GM10266 (cell line): Measurements from ENCODE around the gene GALNT2.

Experiments used
- DNase-seq: peaks from one replicate; pipeline ENCODE4 v3.0.0; 2012; ENCODE audit errors: extremely low spot score
- TF ChIP-seq, protein P1 (sequence below): IDR thresholded peaks from 2 replicates; pipeline ENCODE4 v1.5.1; 2012; ENCODE audit warnings: mild to moderate bottlenecking, low read depth; ENCODE audit not compliant: control insufficient read depth, insufficient read depth; ENCODE audit errors: missing control alignments

The GALNT2 gene

DNA sequence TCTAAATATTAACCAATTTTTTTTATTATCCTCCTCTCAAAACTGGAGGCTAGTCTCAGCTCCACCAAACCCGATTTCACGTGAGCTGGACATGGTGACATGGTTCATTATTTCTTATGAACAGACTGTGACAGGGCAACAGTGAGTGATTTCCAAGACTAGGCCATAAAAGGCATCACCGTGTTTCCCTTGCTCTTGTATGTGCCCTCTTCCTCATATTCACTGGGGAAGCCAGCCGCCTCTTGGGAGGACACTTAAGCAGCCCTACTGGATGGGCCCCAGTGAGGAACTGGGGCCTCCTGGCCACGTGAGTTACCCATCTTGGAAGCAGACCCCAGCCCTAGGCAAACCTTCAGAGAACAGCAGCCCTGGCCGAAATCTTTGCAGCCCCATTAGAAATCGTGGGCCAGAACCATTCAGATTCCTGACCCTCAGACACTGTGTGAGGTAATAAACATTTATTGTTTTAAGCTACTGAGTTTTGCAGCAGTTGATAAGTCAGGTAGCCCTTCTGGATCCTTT, 105.0 kb downstream of the GALNT2 start:
- TF ChIP-seq, protein P1, sequence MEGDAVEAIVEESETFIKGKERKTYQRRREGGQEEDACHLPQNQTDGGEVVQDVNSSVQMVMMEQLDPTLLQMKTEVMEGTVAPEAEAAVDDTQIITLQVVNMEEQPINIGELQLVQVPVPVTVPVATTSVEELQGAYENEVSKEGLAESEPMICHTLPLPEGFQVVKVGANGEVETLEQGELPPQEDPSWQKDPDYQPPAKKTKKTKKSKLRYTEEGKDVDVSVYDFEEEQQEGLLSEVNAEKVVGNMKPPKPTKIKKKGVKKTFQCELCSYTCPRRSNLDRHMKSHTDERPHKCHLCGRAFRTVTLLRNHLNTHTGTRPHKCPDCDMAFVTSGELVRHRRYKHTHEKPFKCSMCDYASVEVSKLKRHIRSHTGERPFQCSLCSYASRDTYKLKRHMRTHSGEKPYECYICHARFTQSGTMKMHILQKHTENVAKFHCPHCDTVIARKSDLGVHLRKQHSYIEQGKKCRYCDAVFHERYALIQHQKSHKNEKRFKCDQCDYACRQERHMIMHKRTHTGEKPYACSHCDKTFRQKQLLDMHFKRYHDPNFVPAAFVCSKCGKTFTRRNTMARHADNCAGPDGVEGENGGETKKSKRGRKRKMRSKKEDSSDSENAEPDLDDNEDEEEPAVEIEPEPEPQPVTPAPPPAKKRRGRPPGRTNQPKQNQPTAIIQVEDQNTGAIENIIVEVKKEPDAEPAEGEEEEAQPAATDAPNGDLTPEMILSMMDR, result no peak

GRCh38 chr1:230173187-230173975, 106.3 kb downstream of the GALNT2 start:
- DNase-seq, result no peak
- TF ChIP-seq, protein P1, result no peak

More for the DNA sequence above, 105.0 kb downstream of the GALNT2 start:
- DNase-seq, result no peak

GRCh38 chr1:230174041-230174440, 107.0 kb downstream of the GALNT2 start:
- TF ChIP-seq, protein P1, result no peak
- no peak for DNase-seq

DNA sequence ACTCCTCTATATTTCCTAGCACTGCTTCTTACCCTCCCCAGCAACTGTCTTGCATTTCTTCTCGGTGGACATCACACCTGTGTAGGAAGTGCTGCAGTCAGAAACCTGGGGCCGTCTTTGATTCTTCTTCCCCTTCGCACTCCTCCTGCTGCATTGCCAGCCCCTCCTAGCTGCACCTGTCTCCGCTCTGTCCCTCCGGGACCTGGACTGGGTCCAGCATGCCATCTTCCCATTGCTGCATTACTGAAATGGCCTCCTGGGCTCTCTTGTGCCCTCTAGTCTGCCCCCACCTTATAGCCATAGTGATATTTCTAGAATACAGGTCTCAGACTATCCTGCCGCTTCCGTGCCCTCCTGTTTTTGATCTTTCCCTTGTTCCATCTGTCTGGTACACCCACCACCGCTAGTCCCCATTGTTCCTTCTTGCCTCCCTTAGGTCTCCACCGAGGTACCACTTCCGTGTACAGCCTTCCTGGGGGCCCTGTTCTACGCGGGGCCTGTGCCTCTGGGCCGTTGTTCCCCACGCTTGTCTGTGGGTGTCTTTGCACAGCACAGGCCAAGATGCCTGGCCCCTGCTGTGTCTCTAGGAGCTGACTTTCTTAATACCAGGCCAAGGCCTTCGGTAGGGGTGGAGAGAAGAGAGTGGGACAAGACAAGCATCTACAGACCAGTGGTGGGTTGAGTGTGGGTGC, 107.6 kb downstream of the GALNT2 start:
- no peak for DNase-seq
- TF ChIP-seq, protein P1, result no peak

DNA sequence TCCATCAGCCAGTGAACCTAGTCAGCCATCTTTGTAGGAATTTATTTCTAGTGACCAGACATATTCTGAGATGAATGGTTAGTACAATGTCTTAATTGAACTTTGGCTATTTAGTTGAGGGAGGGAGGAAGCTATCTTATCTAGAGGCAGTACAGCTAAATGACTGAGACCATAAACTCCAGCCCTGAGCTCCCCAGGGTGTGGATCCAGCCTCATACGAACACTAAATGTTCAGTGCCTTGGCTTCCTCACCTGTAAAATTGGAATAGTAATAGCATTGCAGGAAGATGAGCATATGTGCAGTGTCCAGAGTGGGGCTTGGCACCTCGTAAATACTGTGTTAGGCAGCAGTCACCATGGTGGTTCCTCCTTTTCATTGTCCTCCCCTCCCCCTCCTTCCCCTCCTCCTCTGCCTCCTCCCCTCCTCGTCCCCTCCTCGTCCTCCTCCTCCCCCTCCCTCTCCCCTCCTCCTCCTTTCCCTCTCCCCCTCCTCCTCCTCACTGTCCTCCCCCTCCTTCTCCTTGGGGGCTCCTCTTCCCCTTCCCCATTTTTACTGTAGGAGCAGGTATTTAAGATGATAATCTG, 108.2 kb downstream of the GALNT2 start:
- TF ChIP-seq, protein P1, result no peak
- no peak for DNase-seq

DNA sequence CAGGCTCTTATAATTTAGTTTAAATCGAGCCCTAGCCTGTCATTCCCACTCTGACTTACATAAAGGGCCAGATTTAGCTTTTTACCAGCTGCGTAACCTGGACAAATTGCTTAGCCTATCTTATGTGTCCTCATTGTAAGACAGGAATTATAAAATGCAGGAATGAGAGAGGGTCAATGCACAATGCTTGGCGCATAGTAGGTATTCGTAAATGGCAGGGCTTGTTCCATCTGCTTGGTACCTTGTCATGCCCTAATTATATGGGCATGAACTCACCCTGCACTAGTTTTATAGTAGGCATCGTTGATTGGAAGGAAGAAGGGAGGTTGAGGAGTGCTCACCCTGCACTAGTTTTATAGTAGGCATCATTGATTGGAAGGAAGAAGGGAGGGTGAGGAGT, 108.8 kb downstream of the GALNT2 start:
- no peak for DNase-seq

More for the DNA sequence above, 108.8 kb downstream of the GALNT2 start:
- TF ChIP-seq, protein P1, result no peak
